H9 (cell line): ENCODE results near the gene TPRN. TPM values are rescaled to one million over a fixed set of nuclear protein-coding genes. Genes with fewer than 3 reads are reported as not detected.

Source experiments
- DNase-seq: peaks from one replicate; pipeline ENCODE4 v3.0.0-alpha.2; 2017
- H2AFZ ChIP-seq: one replicate; pipeline ENCODE4 v1.6.1; 2013; ENCODE audit warnings: mild to moderate bottlenecking, low read length, control low read depth, moderate library complexity
- H2AK5ac ChIP-seq: 2 replicates; pipeline ENCODE4 v1.6.1; 2013; ENCODE audit warnings: low read length, control low read depth, mixed read lengths; ENCODE audit not compliant: insufficient read length
- H2BK120ac ChIP-seq: one replicate; pipeline ENCODE4 v1.6.1; 2013; ENCODE audit warnings: low read depth, mild to moderate bottlenecking, low read length, control low read depth, inconsistent platforms; ENCODE audit not compliant: poor library complexity, severe bottlenecking
- H2BK12ac ChIP-seq: 2 replicates; pipeline ENCODE4 v1.6.1; 2013; ENCODE audit warnings: low read length, control low read depth, mixed read lengths, low read depth; ENCODE audit not compliant: insufficient read length
- H2BK15ac ChIP-seq: 2 replicates; pipeline ENCODE4 v1.6.1; 2013; ENCODE audit warnings: low read depth, low read length, control low read depth
- H2BK20ac ChIP-seq: one replicate; pipeline ENCODE4 v1.6.1; 2013; ENCODE audit warnings: low read depth, mild to moderate bottlenecking, low read length, control low read depth, inconsistent platforms; ENCODE audit not compliant: poor library complexity, severe bottlenecking
- H2BK5ac ChIP-seq: 2 replicates; pipeline ENCODE4 v1.6.1; 2013; ENCODE audit warnings: low read length, control low read depth, mixed read lengths; ENCODE audit not compliant: insufficient read length
- H3K14ac ChIP-seq: 2 replicates; pipeline ENCODE4 v1.6.1; 2013; ENCODE audit warnings: low read length, control low read depth; ENCODE audit not compliant: insufficient read depth
- H3K18ac ChIP-seq: 2 replicates; pipeline ENCODE4 v1.6.1; 2013; ENCODE audit warnings: low read depth, mild to moderate bottlenecking, mixed read lengths, low read length, control low read depth; ENCODE audit not compliant: insufficient read length
- H3K23ac ChIP-seq: 2 replicates; pipeline ENCODE4 v1.6.1; 2013; ENCODE audit warnings: low read length, control low read depth, mixed read lengths, low read depth; ENCODE audit not compliant: insufficient read length
- H3K23me2 ChIP-seq: 2 replicates; pipeline ENCODE4 v1.6.1; 2013; ENCODE audit warnings: low read depth, mild to moderate bottlenecking, mixed read lengths, low read length, control low read depth; ENCODE audit not compliant: insufficient read length, poor library complexity, severe bottlenecking
- H3K27ac ChIP-seq: 2 replicates; pipeline ENCODE4 v1.5.1; 2013; ENCODE audit warnings: low read length, control low read depth, mixed read lengths, low read depth; ENCODE audit not compliant: insufficient read length
- H3K27me3 ChIP-seq: 2 replicates; pipeline ENCODE4 v1.6.1; 2013; ENCODE audit warnings: low read length, control low read depth, inconsistent platforms; ENCODE audit not compliant: insufficient read depth
- H3K4ac ChIP-seq: 2 replicates; pipeline ENCODE4 v1.6.1; 2013; ENCODE audit warnings: low read depth, mild to moderate bottlenecking, control low read depth, inconsistent platforms, low read length, moderate library complexity
- H3K4me1 ChIP-seq: 2 replicates; pipeline ENCODE4 v1.6.1; 2013; ENCODE audit warnings: low read length, control low read depth, inconsistent platforms; ENCODE audit not compliant: insufficient read depth
- H3K4me2 ChIP-seq: 2 replicates; pipeline ENCODE4 v1.6.1; 2013; ENCODE audit warnings: low read length, control low read depth, mixed read lengths; ENCODE audit not compliant: insufficient read length, insufficient read depth
- H3K56ac ChIP-seq: 2 replicates; pipeline ENCODE4 v1.6.1; 2013; ENCODE audit warnings: low read depth, mild to moderate bottlenecking, mixed read lengths, low read length, control low read depth; ENCODE audit not compliant: insufficient read length
- H3K79me1 ChIP-seq: 2 replicates; pipeline ENCODE4 v1.6.1; 2013; ENCODE audit warnings: low read depth, mild to moderate bottlenecking, moderate library complexity, low read length, control low read depth, inconsistent platforms; ENCODE audit not compliant: insufficient read depth, poor library complexity, severe bottlenecking
- H3K79me2 ChIP-seq: 2 replicates; pipeline ENCODE4 v1.6.1; 2013; ENCODE audit warnings: low read length, control low read depth, inconsistent platforms; ENCODE audit not compliant: insufficient read depth
- H3K9ac ChIP-seq: 2 replicates; pipeline ENCODE4 v1.6.1; 2013; ENCODE audit warnings: low read length, control low read depth, mixed read lengths; ENCODE audit not compliant: insufficient read length; ENCODE audit errors: extremely low read depth
- H3K9me3 ChIP-seq: one replicate; pipeline ENCODE4 v1.6.1; 2013; ENCODE audit warnings: low read depth, low read length, inconsistent platforms; ENCODE audit not compliant: control insufficient read depth
- H3T11ph ChIP-seq: one replicate; pipeline ENCODE4 v1.6.1; 2013; ENCODE audit warnings: mild to moderate bottlenecking, low read length, control low read depth, inconsistent platforms
- H4K20me1 ChIP-seq: one replicate; pipeline ENCODE4 v1.6.1; 2013; ENCODE audit not compliant: control insufficient read depth, insufficient read length, insufficient read depth
- H4K5ac ChIP-seq: 2 replicates; pipeline ENCODE4 v1.6.1; 2013; ENCODE audit warnings: low read depth, mild to moderate bottlenecking, mixed read lengths, low read length, control low read depth; ENCODE audit not compliant: insufficient read length
- H4K8ac ChIP-seq: replicated peaks from 2 replicates; pipeline ENCODE4 v1.6.1; 2013; ENCODE audit warnings: low read length, control low read depth, mixed read lengths, low read depth; ENCODE audit not compliant: insufficient read length
- H4K91ac ChIP-seq: 2 replicates; pipeline ENCODE4 v1.6.1; 2013; ENCODE audit warnings: low read depth, mild to moderate bottlenecking, moderate library complexity, mixed read lengths, low read length, control low read depth; ENCODE audit not compliant: insufficient read length
- H3K27ac Mint-ChIP-seq, 3 experiments: 2 replicates in 2 of 3; 3 replicates in 1 of 3; pipeline ENCODE4 v1.8.0; 2020 to 2021; ENCODE audit warnings: mixed read lengths in 3 of 3, mild to moderate bottlenecking in 1 of 3, moderate library complexity in 1 of 3
- H3K27me3 Mint-ChIP-seq: 2 replicates; pipeline ENCODE4 v1.8.0; 2021; ENCODE audit warnings: low read depth, mild to moderate bottlenecking, moderate library complexity, mixed read lengths
- H3K36me3 Mint-ChIP-seq, 3 experiments: 2 replicates in 2 of 3; 3 replicates in 1 of 3; pipeline ENCODE4 v1.8.0; 2020 to 2021; ENCODE audit warnings: low read depth in 3 of 3, mixed read lengths in 3 of 3; ENCODE audit not compliant: insufficient read depth in 1 of 3
- H3K4me1 Mint-ChIP-seq, 2 experiments: 2 replicates each; pipeline ENCODE4 v1.8.0; 2020; ENCODE audit warnings: mixed read lengths in 2 of 2
- H3K4me3 Mint-ChIP-seq, 2 experiments: 2 replicates in 1 of 2; 3 replicates in 1 of 2; pipeline ENCODE4 v1.8.0; 2020 to 2021; ENCODE audit warnings: mild to moderate bottlenecking in 2 of 2, mixed read lengths in 2 of 2, moderate library complexity in 1 of 2
- H3K9me3 Mint-ChIP-seq, 2 experiments: 2 replicates in 1 of 2; 3 replicates in 1 of 2; pipeline ENCODE4 v1.8.0; 2020; ENCODE audit warnings: mild to moderate bottlenecking in 2 of 2, mixed read lengths in 2 of 2, moderate library complexity in 1 of 2
- CTCF ChIP-seq: fragments of 200-600 bp; sonication (generic); conservative IDR thresholded peaks from 3 replicates; pipeline ENCODE4 v1.8.0; 2021; ENCODE audit warnings: antibody characterized with exemption, mild to moderate bottlenecking
- WGBS: extraction: QIAGEN DNeasy Blood & Tissue Kit; methylation state at CpG from one replicate; pipeline ENCODE4 v1.1.7; 2013; ENCODE audit warnings: missing lambda C conversion rate, low lambda C conversion rate, mixed read lengths; ENCODE audit not compliant: insufficient read length; ENCODE audit errors: extremely low coverage; 5-methylcytosine and 5-hydroxymethylcytosine counted together
- total RNA-seq: library from RNA; stranded (reverse); gene quantifications from 2 replicates; pipeline ENCODE4 v1.2.1, GENCODE V29; 2021

The TPRN gene
- total RNA-seq, 1 experiment from 2014 or later = 30.7 TPM

- no peak overlapping the region for H3K9ac ChIP-seq
- no peaks in the 10 kb centered on the region for H3K27me3 ChIP-seq
- H2AK5ac ChIP-seq = no peak overlapping the region
- no peak for DNase-seq
- no CpG with 5 or more reads among the region's 18 CpGs for WGBS
- no peaks in the 10 kb centered on the region for H3K23me2 ChIP-seq
- H3K79me1 ChIP-seq = no peaks in the 10 kb centered on the region
- no peaks in the 10 kb centered on the region for H3K79me2 ChIP-seq
- no peak overlapping the region for H4K8ac ChIP-seq
- no peak overlapping the region for H4K5ac ChIP-seq
- no peak overlapping the region for H4K91ac ChIP-seq
- H3K23ac ChIP-seq = no peak overlapping the region
- H4K20me1 ChIP-seq = no peaks in the 10 kb centered on the region
- H2AFZ ChIP-seq = no peak overlapping the region
- H3K56ac ChIP-seq = no peak overlapping the region
- no peak for TF ChIP-seq CTCF
- Mint-ChIP-seq H3K36me3 (peaks cover 0 to 5% (median 0%) of the 10 kb centered on the region in 3 experiments; a peak in 3 of 7 replicates), H3K27me3 (peaks cover 7% of the 10 kb centered on the region), H3K4me1 (peaks cover 12 to 20% of the 10 kb centered on the region in 2 experiments), H3K27ac (peak overlapping the region in 2 of 3 experiments; percentile 34 to 76; a peak in 2 of 7 replicates), H3K4me3 (no peak overlapping the region), H3K9me3 (no peaks in the 10 kb centered on the region)
- no peak overlapping the region for H2BK12ac ChIP-seq
- no peak overlapping the region for H2BK120ac ChIP-seq
- H2BK20ac ChIP-seq = no peak overlapping the region
- H3K14ac ChIP-seq = no peak overlapping the region
- H2BK15ac ChIP-seq = no peak overlapping the region
- H3T11ph ChIP-seq = no peak overlapping the region
- no peak overlapping the region for H3K4me2 ChIP-seq
- peaks cover 3% of the 10 kb centered on the region; the same call in 1 of the 2 replicates for H3K4me1 ChIP-seq
- no peak overlapping the region for H2BK5ac ChIP-seq
- H3K4ac ChIP-seq = no peak overlapping the region
- H3K18ac ChIP-seq = no peak overlapping the region
- H3K9me3 ChIP-seq = no peaks in the 10 kb centered on the region
- no peak overlapping the region for H3K27ac ChIP-seq
Observed at GRCh38 chr9:137234758-137235423, 34.4 kb upstream of the TPRN start.
